Neural progenitor cell (in vitro differentiated cells): Measurements from ENCODE around the gene NUDT5. TPM values are rescaled to one million over a fixed set of nuclear protein-coding genes. Genes with fewer than 3 reads are reported as not detected.

Experiments used
- DNase-seq: peaks from one replicate; pipeline ENCODE4 v3.0.0-alpha.2; 2016; ENCODE audit warnings: low spot score
- H2AFZ ChIP-seq: fragments of 200-600 bp; sonication (generic); replicated peaks from 2 replicates; pipeline ENCODE4 v1.6.1; 2016; ENCODE audit warnings: antibody characterized with exemption
- H3F3A ChIP-seq: fragments of 200-600 bp; sonication (generic); 2 replicates; pipeline ENCODE4 v1.6.1; 2016; ENCODE audit warnings: antibody characterized with exemption, low read depth
- H3K27ac ChIP-seq: fragments of 200-600 bp; sonication (generic); 2 replicates; pipeline ENCODE4 v1.5.1; 2016; ENCODE audit warnings: mild to moderate bottlenecking
- H3K27me3 ChIP-seq: fragments of 200-600 bp; sonication (generic); 2 replicates; pipeline ENCODE4 v1.6.1; 2016; ENCODE audit warnings: mild to moderate bottlenecking, moderate library complexity
- H3K36me3 ChIP-seq: fragments of 200-600 bp; sonication (generic); 2 replicates; pipeline ENCODE4 v1.5.1; 2016
- H3K4me1 ChIP-seq: fragments of 200-600 bp; sonication (generic); 2 replicates; pipeline ENCODE4 v1.6.1; 2016; ENCODE audit warnings: mixed run types
- H3K4me2 ChIP-seq: fragments of 200-600 bp; sonication (generic); 2 replicates; pipeline ENCODE4 v1.6.1; 2016
- H3K4me3 ChIP-seq: fragments of 200-600 bp; sonication (generic); 2 replicates; pipeline ENCODE4 v1.5.1; 2016
- H3K79me2 ChIP-seq: fragments of 200-600 bp; sonication (generic); 2 replicates; pipeline ENCODE4 v1.6.1; 2016; ENCODE audit warnings: low read depth
- H3K9ac ChIP-seq: fragments of 200-600 bp; sonication (generic); 2 replicates; pipeline ENCODE4 v1.6.1; 2016
- H3K9me3 ChIP-seq: fragments of 200-600 bp; sonication (generic); 2 replicates; pipeline ENCODE4 v1.5.1; 2016; ENCODE audit warnings: low read depth
- H4K20me1 ChIP-seq: fragments of 200-600 bp; sonication (generic); 2 replicates; pipeline ENCODE4 v1.6.1; 2016; ENCODE audit warnings: low read depth
- H3K27ac Mint-ChIP-seq: 3 replicates; pipeline ENCODE4 v1.8.0; 2021; ENCODE audit warnings: mixed read lengths
- H3K27me3 Mint-ChIP-seq: 2 replicates; pipeline ENCODE4 v1.8.0; 2022; ENCODE audit warnings: low read depth, mild to moderate bottlenecking, inconsistent platforms, moderate library complexity, mixed read lengths; ENCODE audit not compliant: insufficient read depth
- H3K36me3 Mint-ChIP-seq: 3 replicates; pipeline ENCODE4 v1.8.0; 2021; ENCODE audit warnings: mixed read lengths
- H3K4me1 Mint-ChIP-seq: 3 replicates; pipeline ENCODE4 v1.8.0; 2021; ENCODE audit warnings: mixed read lengths
- H3K4me3 Mint-ChIP-seq: 3 replicates; pipeline ENCODE4 v1.8.0; 2021; ENCODE audit warnings: mild to moderate bottlenecking, moderate library complexity, mixed read lengths
- H3K9me3 Mint-ChIP-seq: 3 replicates; pipeline ENCODE4 v1.8.0; 2020; ENCODE audit warnings: mixed read lengths
- EZH2 ChIP-seq: fragments of 200-600 bp; sonication (generic); IDR thresholded peaks from 2 replicates; pipeline ENCODE4 v1.6.1; 2017; ENCODE audit warnings: antibody characterized with exemption, mild to moderate bottlenecking, moderate library complexity
- EZH2phosphoT487 ChIP-seq: fragments of 200-600 bp; sonication (generic); IDR thresholded peaks from 2 replicates; pipeline ENCODE4 v1.6.1; 2017; ENCODE audit warnings: antibody characterized with exemption
- total RNA-seq: library from RNA; depleted of rRNA; stranded (reverse); fragments of >200 nt; gene quantifications from 2 replicates; pipeline ENCODE4 v1.2.3, GENCODE V29; 2015; ENCODE audit warnings: low replicate concordance
- TF ChIP-seq, protein P1 (sequence below): fragments of 200-600 bp; sonication (generic); IDR thresholded peaks from 2 replicates; pipeline ENCODE4 v1.5.1; 2017; ENCODE audit warnings: antibody characterized with exemption, mild to moderate bottlenecking

The NUDT5 gene
- total RNA-seq, 1 donor from 2014 or later, result 85.0 TPM

DNA sequence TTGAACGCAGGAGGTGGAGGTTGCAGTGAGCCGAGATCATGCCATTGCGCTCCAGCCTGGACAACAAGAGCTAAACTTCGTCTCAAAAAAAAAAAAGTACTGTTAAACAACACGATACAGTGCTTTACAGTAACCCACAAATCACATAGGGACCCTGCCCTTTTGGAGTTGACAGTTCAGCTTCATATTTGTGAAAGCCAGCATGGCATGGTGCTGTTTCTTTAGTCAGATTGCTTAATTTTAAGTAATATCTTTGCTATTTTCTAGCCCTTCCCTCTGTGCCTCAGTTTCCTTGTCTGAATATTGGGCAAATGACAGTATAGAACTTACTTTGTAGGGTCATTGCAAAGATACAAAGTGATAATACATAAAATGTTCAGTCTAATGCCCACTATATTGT, 5.2 kb upstream of the NUDT5 start:
- Histone ChIP-seq H3K4me3 (no peak overlapping the region), H3K9me3 (no peaks in the 10 kb centered on the region), H3K4me1 (peaks cover 13% of the 10 kb centered on the region), H3K27me3 (no peaks in the 10 kb centered on the region), H3K9ac (no peak overlapping the region), H2AFZ (no peak overlapping the region), H3K36me3 (peaks cover 10% of the 10 kb centered on the region), H4K20me1 (peaks cover 20% of the 10 kb centered on the region), H3K79me2 (peaks cover 97% of the 10 kb centered on the region), H3K27ac (no peak overlapping the region), H3K4me2 (no peak overlapping the region), H3F3A (peaks cover 9% of the 10 kb centered on the region)
- peaks cover 8% of the 10 kb centered on the region for H3K4me1 Mint-ChIP-seq
- no peak for DNase-seq
- no peak overlapping the region for H3K27ac Mint-ChIP-seq
- H3K4me3 Mint-ChIP-seq, result no peak overlapping the region
- peaks cover 20% of the 10 kb centered on the region for H3K36me3 Mint-ChIP-seq
- no peaks in the 10 kb centered on the region for H3K9me3 Mint-ChIP-seq
- no peak for TF ChIP-seq EZH2phosphoT487
- TF ChIP-seq EZH2, result no peak
- TF ChIP-seq, protein P1, sequence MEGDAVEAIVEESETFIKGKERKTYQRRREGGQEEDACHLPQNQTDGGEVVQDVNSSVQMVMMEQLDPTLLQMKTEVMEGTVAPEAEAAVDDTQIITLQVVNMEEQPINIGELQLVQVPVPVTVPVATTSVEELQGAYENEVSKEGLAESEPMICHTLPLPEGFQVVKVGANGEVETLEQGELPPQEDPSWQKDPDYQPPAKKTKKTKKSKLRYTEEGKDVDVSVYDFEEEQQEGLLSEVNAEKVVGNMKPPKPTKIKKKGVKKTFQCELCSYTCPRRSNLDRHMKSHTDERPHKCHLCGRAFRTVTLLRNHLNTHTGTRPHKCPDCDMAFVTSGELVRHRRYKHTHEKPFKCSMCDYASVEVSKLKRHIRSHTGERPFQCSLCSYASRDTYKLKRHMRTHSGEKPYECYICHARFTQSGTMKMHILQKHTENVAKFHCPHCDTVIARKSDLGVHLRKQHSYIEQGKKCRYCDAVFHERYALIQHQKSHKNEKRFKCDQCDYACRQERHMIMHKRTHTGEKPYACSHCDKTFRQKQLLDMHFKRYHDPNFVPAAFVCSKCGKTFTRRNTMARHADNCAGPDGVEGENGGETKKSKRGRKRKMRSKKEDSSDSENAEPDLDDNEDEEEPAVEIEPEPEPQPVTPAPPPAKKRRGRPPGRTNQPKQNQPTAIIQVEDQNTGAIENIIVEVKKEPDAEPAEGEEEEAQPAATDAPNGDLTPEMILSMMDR, result no peak
- no peaks in the 10 kb centered on the region for H3K27me3 Mint-ChIP-seq

DNA sequence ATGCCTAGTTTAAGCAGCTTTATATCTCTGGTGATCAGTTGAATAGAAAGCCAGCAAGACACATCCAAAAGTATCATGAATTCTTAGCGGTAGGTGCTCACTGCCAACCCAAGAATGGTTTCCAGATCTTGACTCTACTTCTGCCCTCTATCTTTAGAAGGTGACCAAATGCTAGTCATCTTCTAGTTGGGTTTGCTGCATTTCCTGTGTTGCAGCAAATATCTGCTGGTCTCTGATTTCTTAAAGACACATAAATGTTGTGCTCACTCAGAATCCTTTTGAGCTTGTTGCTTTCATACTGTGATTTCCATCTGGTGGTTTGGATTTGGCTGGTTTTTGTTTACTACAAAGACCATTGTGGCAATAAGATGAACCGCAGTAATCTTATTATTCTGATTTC, 2.5 kb upstream of the NUDT5 start:
- Histone ChIP-seq H3K4me2 (peak overlapping the region; percentile 95), H3K36me3 (peaks cover 10% of the 10 kb centered on the region), H3K27me3 (no peaks in the 10 kb centered on the region), H3K9me3 (no peaks in the 10 kb centered on the region), H3K4me1 (peaks cover 19% of the 10 kb centered on the region), H3K27ac (no peak overlapping the region), H4K20me1 (peaks cover 17% of the 10 kb centered on the region), H2AFZ (no peak overlapping the region), H3K79me2 (peaks cover 95% of the 10 kb centered on the region), H3K4me3 (no peak overlapping the region), H3K9ac (no peak overlapping the region), H3F3A (peaks cover 12% of the 10 kb centered on the region)
- Mint-ChIP-seq H3K9me3 (no peaks in the 10 kb centered on the region), H3K4me3 (peak overlapping the region; percentile 7), H3K27me3 (peaks cover 3% of the 10 kb centered on the region), H3K36me3 (peaks cover 12% of the 10 kb centered on the region), H3K27ac (no peak overlapping the region), H3K4me1 (peaks cover 14% of the 10 kb centered on the region)
- no peak for DNase-seq
- TF ChIP-seq, protein P1, result no peak
- TF ChIP-seq EZH2, result no peak
- no peak for TF ChIP-seq EZH2phosphoT487

DNA sequence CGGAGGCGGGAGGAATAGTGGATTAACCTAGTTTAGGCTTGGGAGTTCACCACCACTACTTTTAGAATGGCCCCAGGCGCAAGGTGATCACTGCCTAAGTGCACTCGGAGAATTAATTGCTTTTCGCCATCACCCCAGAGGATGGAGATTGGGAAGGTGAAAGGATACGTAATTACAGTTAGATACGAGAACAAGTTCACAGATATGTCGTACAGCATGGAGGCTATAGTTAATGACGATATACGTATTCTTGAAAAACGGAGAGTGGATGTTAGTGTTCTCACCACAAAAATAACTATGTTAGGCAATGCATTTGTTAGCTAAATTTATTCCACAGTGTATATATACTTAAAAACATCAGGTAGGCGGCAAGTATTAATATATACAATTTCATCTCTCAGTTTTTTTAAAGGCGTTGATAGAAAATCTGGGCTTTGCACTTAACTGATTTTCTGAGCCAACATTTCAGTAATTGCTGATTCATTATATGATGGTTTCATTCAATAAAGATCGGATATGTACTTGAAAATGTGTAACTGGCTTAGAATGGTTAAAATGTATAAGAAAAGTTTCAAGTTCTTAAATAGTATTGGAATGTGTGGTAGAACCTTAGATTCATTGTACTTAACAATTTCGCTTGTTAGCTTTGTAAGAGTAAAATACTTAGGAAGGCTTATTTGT, 980 bp upstream of the NUDT5 start:
- TF ChIP-seq, protein P1, result no peak
- no peak for TF ChIP-seq EZH2phosphoT487
- no peak for TF ChIP-seq EZH2
- Mint-ChIP-seq H3K4me1 (peaks cover 14% of the 10 kb centered on the region), H3K27ac (peak overlapping the region; percentile 99), H3K9me3 (no peaks in the 10 kb centered on the region), H3K36me3 (peaks cover 10% of the 10 kb centered on the region), H3K27me3 (peaks cover 3% of the 10 kb centered on the region), H3K4me3 (peak overlapping the region; percentile 98)
- H3F3A ChIP-seq, result peaks cover 12% of the 10 kb centered on the region
- H3K4me3 ChIP-seq, result peak overlapping the region; percentile 88
- peak overlapping the region; percentile 88 for H2AFZ ChIP-seq
- H3K4me2 ChIP-seq, result peak overlapping the region; percentile 95
- no peak overlapping the region for H3K27ac ChIP-seq
- peaks cover 10% of the 10 kb centered on the region for H3K36me3 ChIP-seq
- DNase-seq, result no peak
- no peaks in the 10 kb centered on the region for H3K9me3 ChIP-seq
- H3K4me1 ChIP-seq, result peaks cover 19% of the 10 kb centered on the region
- H3K27me3 ChIP-seq, result no peaks in the 10 kb centered on the region
- peaks cover 11% of the 10 kb centered on the region for H4K20me1 ChIP-seq
- peaks cover 95% of the 10 kb centered on the region for H3K79me2 ChIP-seq
- peak overlapping the region; percentile 72 for H3K9ac ChIP-seq
